ENCODE data around the gene PAK4. TPM values are rescaled to one million over a fixed set of nuclear protein-coding genes. Genes with fewer than 3 reads are reported as not detected.

PAK4 gene
- total and polyA plus RNA-seq, 2 of the 8 experiments (the other 6 are each of a cell fraction or from before 2014, with no cell fraction given): 50.7 to 64.4 TPM

GRCh38 chr19:39141929-39142328, 16.3 kb downstream of the PAK4 start (continued):
- no peak for TF ChIP-seq CHD7 (IDR thresholded peaks at IDR 0.05; ENCODE audit: insufficient replicate concordance, low read length)
- no peak for TF ChIP-seq MAX (IDR thresholded peaks at IDR 0.05)
- TF ChIP-seq RFX5 (IDR thresholded peaks at IDR 0.05; ENCODE audit: borderline replicate concordance, low read depth, low read length): no peak
- no peak for TF ChIP-seq TCF12 (IDR thresholded peaks at IDR 0.05; ENCODE audit: low read depth, low read length)
- no peak for TF ChIP-seq SUZ12 (IDR thresholded peaks at IDR 0.05; ENCODE audit: low read length)
